ENCODE results near the gene PPP1R13B. TPM values are rescaled to one million over a fixed set of nuclear protein-coding genes. Genes with fewer than 3 reads are reported as not detected.

The PPP1R13B gene
- total and polyA plus RNA-seq, 7 donors = 8.6 to 26.9 (median 9.9) TPM

GRCh38 chr14:103816991-103817390 is 30.4 kb downstream of the PPP1R13B start:
- WGBS, 2 donors = 76 to 78% methylated on average over 3 of the region's 3 CpGs
- Histone ChIP-seq H3K27ac (peak overlapping the region in 1 of 4 donors; percentile 3), H3K4me3 (no peak overlapping the region), H3K36me3 (no peaks in the 10 kb centered on the region), H3K4me1 (peaks cover 0 to 13% (median 10%) of the 10 kb centered on the region in 4 donors), H3K27me3 (no peaks in the 10 kb centered on the region), H3K9me3 (no peaks in the 10 kb centered on the region)
- no peak for DNase-seq
- no peak for TF ChIP-seq CTCF (IDR thresholded peaks at IDR 0.05)
- TF ChIP-seq POLR2A (IDR thresholded peaks at IDR 0.05) = no peak
- TF ChIP-seq EP300 (IDR thresholded peaks at IDR 0.05) = no peak
- TF ChIP-seq POLR2AphosphoS5 (IDR thresholded peaks at IDR 0.05) = no peak
- intact Hi-C loops (cut with DNase I) = no loop called here

- TF ChIP-seq CTCF (IDR thresholded peaks at IDR 0.05) (no peak), EP300 (IDR thresholded peaks at IDR 0.05) (no peak), POLR2A (IDR thresholded peaks at IDR 0.05) (no peak), POLR2AphosphoS5 (IDR thresholded peaks at IDR 0.05) (no peak)
- Histone ChIP-seq H3K4me3 (no peak overlapping the region), H3K36me3 (no peaks in the 10 kb centered on the region), H3K27me3 (no peaks in the 10 kb centered on the region), H3K27ac (no peak overlapping the region), H3K9me3 (no peaks in the 10 kb centered on the region), H3K4me1 (peaks cover 0 to 8% (median 8%) of the 10 kb centered on the region in 4 donors)
- no peak for DNase-seq
- WGBS, 2 donors = 70 to 85% methylated on average over 7 of the region's 7 CpGs
- intact Hi-C loops (cut with DNase I) = no loop called here
These were observed 32.1 kb downstream of the PPP1R13B start for GRCh38 chr14:103815253-103815652.

- DNase-seq = no peak
- 87 to 93% methylated on average over 2 of the region's 2 CpGs for WGBS, 2 donors
- H3K27ac ChIP-seq = no peak overlapping the region
- TF ChIP-seq EP300 (IDR thresholded peaks at IDR 0.05) (no peak), POLR2A (IDR thresholded peaks at IDR 0.05) (no peak), POLR2AphosphoS5 (IDR thresholded peaks at IDR 0.05) (no peak), CTCF (IDR thresholded peaks at IDR 0.05) (no peak)
- H3K27me3 ChIP-seq = no peaks in the 10 kb centered on the region
- intact Hi-C loops (cut with DNase I) = no loop called here
- peaks cover 0 to 3% (median 0%) of the 10 kb centered on the region in 4 donors for H3K4me1 ChIP-seq
- no peaks in the 10 kb centered on the region for H3K36me3 ChIP-seq
- H3K4me3 ChIP-seq = no peak overlapping the region
- no peaks in the 10 kb centered on the region for H3K9me3 ChIP-seq
These were observed 36.2 kb downstream of the PPP1R13B start for GRCh38 chr14:103811189-103811588.

- Histone ChIP-seq H3K27me3 (no peaks in the 10 kb centered on the region), H3K36me3 (no peaks in the 10 kb centered on the region), H3K27ac (no peak overlapping the region), H3K9me3 (no peaks in the 10 kb centered on the region), H3K4me3 (no peak overlapping the region), H3K4me1 (peaks cover 0 to 12% (median 3%) of the 10 kb centered on the region in 4 donors)
- TF ChIP-seq CTCF (IDR thresholded peaks at IDR 0.05) = peak; percentile 60 to 85 (median 68)
- no peak for TF ChIP-seq EP300 (IDR thresholded peaks at IDR 0.05)
- peak in 2 of 4 donors; percentile 33 to 36 for TF ChIP-seq POLR2AphosphoS5 (IDR thresholded peaks at IDR 0.05)
- TF ChIP-seq POLR2A (IDR thresholded peaks at IDR 0.05) = no peak
- DNase-seq = peak; percentile 87
- intact Hi-C loops (cut with DNase I) = loop anchor here (1.0 kb wide), 2 partner anchors 102 to 173 kb away; no protein-coding TSS in a partner anchor
- WGBS, 2 donors = 50 to 51% methylated on average over 6 of the region's 6 CpGs
These were observed 38.9 kb downstream of the PPP1R13B start for GRCh38 chr14:103808403-103809001.

GRCh38 chr14:103806805-103807204 is 40.6 kb downstream of the PPP1R13B start:
- Histone ChIP-seq H3K36me3 (no peaks in the 10 kb centered on the region), H3K27ac (no peak overlapping the region), H3K9me3 (no peaks in the 10 kb centered on the region), H3K27me3 (no peaks in the 10 kb centered on the region), H3K4me3 (no peak overlapping the region), H3K4me1 (peaks cover 0 to 12% (median 3%) of the 10 kb centered on the region in 4 donors)
- DNase-seq = no peak
- TF ChIP-seq POLR2AphosphoS5 (IDR thresholded peaks at IDR 0.05) = no peak
- TF ChIP-seq CTCF (IDR thresholded peaks at IDR 0.05) = no peak
- no peak for TF ChIP-seq POLR2A (IDR thresholded peaks at IDR 0.05)
- TF ChIP-seq EP300 (IDR thresholded peaks at IDR 0.05) = no peak
- 50 to 59% methylated on average over 5 of the region's 5 CpGs for WGBS, 2 donors
- intact Hi-C loops (cut with DNase I) = no loop called here
